GM21390 (cell line): ENCODE measurements around the gene ALOX12.
A peak's percentile ranks its signal among the peaks of the same experiment; 100 is the strongest.

ENCODE experiments used
- ATAC-seq: cut with Tn5 transposase; IDR thresholded peaks from one replicate; pipeline ENCODE4 v1.9.1; 2021; ENCODE audit not compliant: unreplicated experiment

Gene ALOX12

GRCh38 chr17:7002288-7003047 lies 6.6 kb downstream of the ALOX12 start:
- ATAC-seq = no peak

GRCh38 chr17:7003745-7004144 lies 7.9 kb downstream of the ALOX12 start:
- no peak for ATAC-seq

GRCh38 chr17:7004398-7005253 lies 8.8 kb downstream of the ALOX12 start:
- no peak for ATAC-seq

GRCh38 chr17:7005716-7006115 lies 9.9 kb downstream of the ALOX12 start:
- no peak for ATAC-seq

- ATAC-seq = no peak
These were observed 11.3 kb downstream of the ALOX12 start for GRCh38 chr17:7007143-7007542.

- ATAC-seq = no peak
These were observed 14.7 kb downstream of the ALOX12 start for GRCh38 chr17:7010523-7010922.

GRCh38 chr17:7011415-7011814 lies 15.6 kb downstream of the ALOX12 start:
- no peak for ATAC-seq

- no peak for ATAC-seq
These were observed 16.0 kb downstream of the ALOX12 start for GRCh38 chr17:7011942-7012254.

- peak; percentile 72 for ATAC-seq
These were observed 18.6 kb downstream of the ALOX12 start for GRCh38 chr17:7014261-7014994.

- ATAC-seq = no peak
These were observed 19.4 kb downstream of the ALOX12 start for GRCh38 chr17:7014995-7015958.

GRCh38 chr17:7016418-7016817 lies 20.6 kb downstream of the ALOX12 start:
- no peak for ATAC-seq

- ATAC-seq = no peak
These were observed 21.3 kb downstream of the ALOX12 start for GRCh38 chr17:7016886-7017826.

- no peak for ATAC-seq
These were observed 22.0 kb downstream of the ALOX12 start for GRCh38 chr17:7017827-7018200.

GRCh38 chr17:7018331-7018964 lies 22.6 kb downstream of the ALOX12 start:
- no peak for ATAC-seq

- ATAC-seq = no peak
These were observed 23.5 kb downstream of the ALOX12 start for GRCh38 chr17:7019367-7019766.

- ATAC-seq = no peak
These were observed 24.1 kb downstream of the ALOX12 start for GRCh38 chr17:7019839-7020519.

- ATAC-seq = no peak
These were observed 25.2 kb downstream of the ALOX12 start for GRCh38 chr17:7020894-7021664.
